Stomach (tissue), 9 donors: Measurements from ENCODE around the gene ALG14. TPM values are rescaled to one million over a fixed set of nuclear protein-coding genes. Genes with fewer than 3 reads are reported as not detected.
A peak's percentile ranks its signal among the peaks of the same experiment; 100 is the strongest.

ENCODE experiments used
- DNase-seq, 2 donors: peaks; one replicate each; pipeline versions ENCODE4 v3.0.0 to v3.0.0-alpha.2; 2013 to 2019
- H3K27ac ChIP-seq, 5 donors: fragments of 200-600 bp in 4 of 5; sonication (generic) in 4 of 5; one replicate each; pipeline ENCODE4 v1.5.1; 2013 to 2019; ENCODE audit warnings: mild to moderate bottlenecking in 1 of 5, moderate library complexity in 1 of 5
- H3K27me3 ChIP-seq, 3 donors: fragments of 200-600 bp; sonication (generic); one replicate each; pipeline ENCODE4 v1.5.1; 2017 to 2019; ENCODE audit warnings: mixed run types in 1 of 3
- H3K36me3 ChIP-seq, 4 donors: fragments of 200-600 bp; sonication (generic); 1 replicate in 3 of 4; 2 replicates in 1 of 4; pipeline ENCODE4 v1.5.1; 2016 to 2019
- H3K4me1 ChIP-seq, 4 donors: fragments of 200-600 bp; sonication (generic); one replicate each; pipeline ENCODE4 v1.5.1; 2016 to 2019
- H3K4me3 ChIP-seq, 4 donors: fragments of 200-600 bp; sonication (generic) in 3 of 4; one replicate each; pipeline ENCODE4 v1.5.1; 2016 to 2019; ENCODE audit warnings: mild to moderate bottlenecking in 1 of 4
- H3K9me3 ChIP-seq, 4 donors: fragments of 200-600 bp; sonication (generic); one replicate each; pipeline ENCODE4 v1.5.1; 2016 to 2019
- EP300 ChIP-seq: sonication (generic); formaldehyde crosslinking; IDR thresholded peaks from one replicate; pipeline ENCODE4 v1.6.1; 2017; ENCODE audit warnings: antibody characterized with exemption
- POLR2A ChIP-seq, 4 donors: fragments of 450-650 bp; IDR thresholded peaks; one replicate each; pipeline ENCODE4 v1.6.1; 2016; ENCODE audit warnings: antibody characterized with exemption in 4 of 4, control low read depth in 2 of 4, mild to moderate bottlenecking in 1 of 4, moderate library complexity in 1 of 4
- POLR2AphosphoS5 ChIP-seq, 3 donors: sonication (generic); formaldehyde crosslinking; IDR thresholded peaks; one replicate each; pipeline ENCODE4 v1.6.1; 2016; ENCODE audit warnings: antibody characterized with exemption in 3 of 3
- WGBS, 5 donors: extraction: QIAGEN DNeasy Blood & Tissue Kit in 3 of 5; methylation state at CpG; one replicate each; pipeline versions ENCODE4 v1.1.5 to v1.1.7; 2013 to 2018; 5-methylcytosine and 5-hydroxymethylcytosine counted together
- intact Hi-C: fragments of 100-400 bp; cut with DNase I; formaldehyde crosslinking; loops from one replicate; pipeline ENCODE4 v1.15.1; 2023; ENCODE audit warnings: low total_unique reads
- polyA plus RNA-seq, 3 donors: library from polyadenylated mRNA; stranded (reverse); fragments of 200-250 nt; gene quantifications; one replicate each; pipeline ENCODE4 v1.2.3, GENCODE V29; 2013
- total RNA-seq, 5 donors: library from RNA; depleted of rRNA; stranded (reverse); fragments of >200 nt; gene quantifications; one replicate each; pipeline versions ENCODE4 v1.1.0 to v1.2.3, GENCODE V29; 2014 to 2016
- TF ChIP-seq, protein P1 (sequence below), 7 experiments: fragments of 450-650 bp in 4 of 7; fragments of 200-600 bp in 3 of 7; sonication (generic) in 3 of 7; IDR thresholded peaks; one replicate each; pipeline ENCODE4 v1.5.1; 2016 to 2019; ENCODE audit warnings: antibody characterized with exemption in 7 of 7, control low read depth in 2 of 7, mild to moderate bottlenecking in 1 of 7
- donor health status: healthy with polysubstance abuse.
- donor health status: Bipolar disorder and iron deficiency.
- donor health status: healthy.

ALG14 gene
- total and polyA plus RNA-seq, 8 donors, result under 0.01 to 3.5 (median 1.1) TPM; not detected in 1

DNA sequence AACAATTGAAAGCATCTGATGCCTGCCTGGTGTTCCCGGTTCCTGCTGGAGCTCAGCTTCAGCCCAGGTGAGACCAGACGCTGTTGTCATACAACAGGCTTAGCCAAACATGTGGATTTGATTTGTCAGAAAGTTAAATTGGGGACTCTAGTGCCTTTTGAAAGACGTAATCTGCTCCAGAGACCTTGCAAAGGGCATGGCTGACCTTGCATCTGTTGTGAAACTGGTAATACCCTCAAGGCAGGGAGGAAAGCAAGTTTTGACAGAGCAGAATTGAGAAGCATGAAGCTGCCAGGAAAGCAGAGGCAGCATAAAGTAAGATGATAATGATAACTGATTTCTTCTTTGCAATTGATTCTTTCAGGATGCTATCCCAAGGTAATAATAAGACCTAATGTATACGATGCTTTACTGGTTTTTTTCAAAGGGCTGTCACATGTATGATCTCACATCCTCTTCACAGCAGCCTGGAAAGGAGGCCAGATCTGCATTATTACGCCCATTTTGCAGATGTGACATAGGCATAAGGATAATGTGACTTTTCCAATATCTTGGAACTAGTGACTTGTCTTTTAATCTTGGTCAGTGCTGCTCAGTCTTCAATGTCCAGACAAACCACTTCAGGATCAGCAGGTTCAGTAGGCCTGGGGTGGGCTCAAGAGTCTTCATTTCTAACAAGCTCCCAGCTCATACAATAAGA, 121.1 kb downstream of the ALG14 start:
- intact Hi-C loops, result no loop called here
- H3K4me1 ChIP-seq, result peaks cover 25 to 54% (median 36%) of the 10 kb centered on the region in 4 donors
- H3K36me3 ChIP-seq, result no peaks in the 10 kb centered on the region
- DNase-seq, result no peak
- WGBS, 5 donors, result 45 to 72% (median 62%) methylated on average over 5 of the region's 5 CpGs
- H3K9me3 ChIP-seq, result no peaks in the 10 kb centered on the region
- H3K27me3 ChIP-seq, result no peaks in the 10 kb centered on the region
- TF ChIP-seq, protein P1, sequence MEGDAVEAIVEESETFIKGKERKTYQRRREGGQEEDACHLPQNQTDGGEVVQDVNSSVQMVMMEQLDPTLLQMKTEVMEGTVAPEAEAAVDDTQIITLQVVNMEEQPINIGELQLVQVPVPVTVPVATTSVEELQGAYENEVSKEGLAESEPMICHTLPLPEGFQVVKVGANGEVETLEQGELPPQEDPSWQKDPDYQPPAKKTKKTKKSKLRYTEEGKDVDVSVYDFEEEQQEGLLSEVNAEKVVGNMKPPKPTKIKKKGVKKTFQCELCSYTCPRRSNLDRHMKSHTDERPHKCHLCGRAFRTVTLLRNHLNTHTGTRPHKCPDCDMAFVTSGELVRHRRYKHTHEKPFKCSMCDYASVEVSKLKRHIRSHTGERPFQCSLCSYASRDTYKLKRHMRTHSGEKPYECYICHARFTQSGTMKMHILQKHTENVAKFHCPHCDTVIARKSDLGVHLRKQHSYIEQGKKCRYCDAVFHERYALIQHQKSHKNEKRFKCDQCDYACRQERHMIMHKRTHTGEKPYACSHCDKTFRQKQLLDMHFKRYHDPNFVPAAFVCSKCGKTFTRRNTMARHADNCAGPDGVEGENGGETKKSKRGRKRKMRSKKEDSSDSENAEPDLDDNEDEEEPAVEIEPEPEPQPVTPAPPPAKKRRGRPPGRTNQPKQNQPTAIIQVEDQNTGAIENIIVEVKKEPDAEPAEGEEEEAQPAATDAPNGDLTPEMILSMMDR (IDR thresholded peaks at IDR 0.05), result no peak
- TF ChIP-seq EP300, result no peak
- TF ChIP-seq POLR2AphosphoS5 (IDR thresholded peaks at IDR 0.05), result no peak
- no peak for TF ChIP-seq POLR2A (IDR thresholded peaks at IDR 0.05)
- peak overlapping the region in 1 of 5 donors; percentile 72 for H3K27ac ChIP-seq
- H3K4me3 ChIP-seq, result no peak overlapping the region

DNA sequence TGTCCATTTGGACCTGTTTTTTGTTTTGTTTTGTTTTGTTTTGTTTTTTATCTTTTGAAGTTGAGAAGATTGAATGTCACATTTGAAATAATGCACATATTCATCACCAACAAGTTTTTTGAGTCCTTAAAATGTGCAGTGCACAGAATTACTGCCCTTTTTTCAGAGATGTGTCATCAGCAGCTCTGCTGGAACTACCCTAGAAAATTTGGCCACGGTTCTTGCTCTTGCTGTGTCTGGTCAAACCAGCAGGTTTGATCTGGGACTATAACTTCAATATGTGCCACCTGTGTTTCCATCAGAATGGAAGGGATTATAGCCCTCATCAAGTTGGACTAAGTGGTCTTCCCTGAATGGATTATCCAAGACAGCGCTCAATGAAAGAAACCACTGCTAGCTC, 121.7 kb downstream of the ALG14 start:
- 52 to 78% (median 73%) methylated on average over 2 of the region's 2 CpGs for WGBS, 5 donors
- no peak for DNase-seq
- Histone ChIP-seq H3K4me3 (no peak overlapping the region), H3K27ac (peak overlapping the region in 1 of 5 donors; percentile 72), H3K36me3 (no peaks in the 10 kb centered on the region), H3K9me3 (no peaks in the 10 kb centered on the region), H3K4me1 (peaks cover 20 to 52% (median 40%) of the 10 kb centered on the region in 4 donors), H3K27me3 (no peaks in the 10 kb centered on the region)
- TF ChIP-seq EP300 (no peak), POLR2A (IDR thresholded peaks at IDR 0.05) (no peak), POLR2AphosphoS5 (IDR thresholded peaks at IDR 0.05) (no peak)
- intact Hi-C loops, result no loop called here

DNA sequence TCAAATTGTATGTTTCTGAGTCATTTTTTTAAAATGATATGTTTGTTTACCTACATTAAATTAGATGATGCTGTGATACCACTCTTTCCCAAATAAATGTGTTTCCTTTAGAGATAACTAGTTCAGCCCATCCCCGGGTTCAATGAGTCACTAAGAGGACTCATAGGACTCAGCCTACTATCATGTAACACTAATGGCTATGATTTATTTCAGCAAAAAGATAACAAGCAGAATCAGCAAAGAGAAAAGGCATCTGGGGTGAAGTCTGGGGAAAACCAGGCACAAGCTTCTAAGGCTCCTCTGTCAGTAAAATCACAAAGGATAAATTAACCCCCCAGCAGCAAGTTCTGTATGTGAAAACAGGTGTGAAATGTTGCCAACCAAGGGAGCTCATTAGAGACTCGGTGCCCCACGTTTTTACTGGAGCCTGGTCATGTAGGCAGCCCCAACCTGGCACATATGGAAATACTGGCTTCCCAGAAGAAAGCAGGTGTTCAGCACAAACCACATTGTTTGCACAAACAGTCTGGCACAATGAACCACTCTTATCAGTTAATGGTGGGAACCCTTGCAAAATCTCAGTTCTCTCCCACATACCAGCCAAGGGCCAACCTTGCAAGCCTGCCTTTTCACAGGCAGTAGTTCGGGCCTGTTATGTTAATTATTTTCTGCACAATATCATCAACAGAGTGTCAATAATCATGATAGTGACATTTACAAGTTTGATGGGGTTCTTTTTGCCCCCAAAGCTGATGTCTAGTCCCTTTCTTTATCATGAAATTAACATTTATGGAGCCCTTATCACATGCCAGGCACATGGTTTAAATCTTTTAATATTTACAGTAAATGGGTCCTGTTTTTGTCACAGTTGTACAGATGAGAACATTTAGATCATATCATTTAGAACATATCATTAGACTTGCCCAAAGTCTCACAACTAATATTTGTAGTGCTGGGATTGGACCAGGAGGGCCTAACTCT, 122.8 kb downstream of the ALG14 start:
- Histone ChIP-seq H3K4me1 (peaks cover 14 to 41% (median 34%) of the 10 kb centered on the region in 4 donors), H3K27me3 (no peaks in the 10 kb centered on the region), H3K4me3 (no peak overlapping the region), H3K27ac (peak overlapping the region; percentile 36 to 72 (median 48)), H3K9me3 (no peaks in the 10 kb centered on the region), H3K36me3 (no peaks in the 10 kb centered on the region)
- peak; percentile 66 to 74 for DNase-seq
- TF ChIP-seq POLR2AphosphoS5 (IDR thresholded peaks at IDR 0.05) (peak in 2 of 3 donors; percentile 12 to 62), EP300 (no peak)
- TF ChIP-seq, protein P1 (IDR thresholded peaks at IDR 0.05), result no peak
- intact Hi-C loops, result no loop called here
- 26 to 56% (median 33%) methylated on average over 4 of the region's 4 CpGs for WGBS, 5 donors

DNA sequence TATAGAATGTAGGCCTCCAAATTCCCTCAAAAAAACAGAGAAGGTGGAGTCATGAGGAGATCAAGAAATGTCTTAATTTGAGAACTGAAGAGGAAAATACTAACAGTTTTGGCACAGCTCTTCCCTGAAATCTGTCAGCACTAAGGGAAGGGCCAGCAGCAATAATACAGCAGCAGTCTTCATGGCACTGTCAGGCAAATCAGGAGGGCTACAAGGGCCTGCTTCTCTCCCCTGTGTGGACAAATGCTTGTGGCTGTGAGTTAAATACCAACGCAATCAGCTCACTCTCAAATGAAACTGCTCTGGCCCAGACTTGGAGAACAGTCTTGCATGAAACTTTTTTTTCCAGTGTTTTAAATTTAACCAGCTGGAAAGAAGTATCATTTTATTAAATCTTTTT, 125.3 kb downstream of the ALG14 start:
- DNase-seq, result no peak
- H3K36me3 ChIP-seq, result no peaks in the 10 kb centered on the region
- intact Hi-C loops, result no loop called here
- H3K4me3 ChIP-seq, result no peak overlapping the region
- H3K27ac ChIP-seq, result peak overlapping the region in 4 of 5 donors; percentile 10 to 50 (median 49)
- 30 to 67% (median 48%) methylated on average over 1 of the region's 1 CpG for WGBS, 5 donors
- TF ChIP-seq POLR2A (IDR thresholded peaks at IDR 0.05), result no peak
- TF ChIP-seq EP300, result no peak
- no peak for TF ChIP-seq POLR2AphosphoS5 (IDR thresholded peaks at IDR 0.05)
- TF ChIP-seq, protein P1 (IDR thresholded peaks at IDR 0.05), result no peak
- no peaks in the 10 kb centered on the region for H3K27me3 ChIP-seq
- H3K4me1 ChIP-seq, result peaks cover 16 to 35% (median 30%) of the 10 kb centered on the region in 4 donors
- H3K9me3 ChIP-seq, result no peaks in the 10 kb centered on the region
